IPS DF 4.7 (cell line): ENCODE results near the gene CACNG3.
"Not testable (repeated sequence)": the region's sequence is repeated elsewhere in the genome, so short reads cannot be mapped to it uniquely, and the experiment has no call there.

Experiments
- DNase-seq: peaks from one replicate; pipeline ENCODE4 v3.0.0-alpha.2; 2013; ENCODE audit warnings: low spot score; ENCODE audit errors: extremely low read depth

Gene CACNG3

GRCh38 chr16:24255456-24256371 lies at the start of gene CACNG3:
Gene CACNG3 (plus strand): TSS chr16:24256335. CDS start chr16:24256755, 420 bp downstream.
- peak; percentile 44 for DNase-seq

- DNase-seq: no peak
Measured at GRCh38 chr16:24206926-24207325, 49.2 kb upstream of the CACNG3 start.

- no peak for DNase-seq
Measured at GRCh38 chr16:24208710-24209109, 47.4 kb upstream of the CACNG3 start.

GRCh38 chr16:24214992-24215391 lies 41.1 kb upstream of the CACNG3 start:
- no peak for DNase-seq

GRCh38 chr16:24216961-24217360 lies 39.2 kb upstream of the CACNG3 start:
- DNase-seq: no peak

- no peak for DNase-seq
Measured at GRCh38 chr16:24217461-24217860, 38.7 kb upstream of the CACNG3 start.

GRCh38 chr16:24218299-24218698 lies 37.8 kb upstream of the CACNG3 start:
- no peak for DNase-seq

- DNase-seq: no peak
Measured at GRCh38 chr16:24221219-24221618, 34.9 kb upstream of the CACNG3 start.

- DNase-seq: no peak
Measured at GRCh38 chr16:24228514-24228913, 27.6 kb upstream of the CACNG3 start.

GRCh38 chr16:24232936-24233335 lies 23.2 kb upstream of the CACNG3 start:
- DNase-seq: no peak

GRCh38 chr16:24234737-24235136 lies 21.4 kb upstream of the CACNG3 start:
- DNase-seq: no peak

- DNase-seq: no peak
Measured at GRCh38 chr16:24235806-24236205, 20.3 kb upstream of the CACNG3 start.

- DNase-seq: not testable (repeated sequence)
Measured at GRCh38 chr16:24238846-24239245, 17.3 kb upstream of the CACNG3 start.

- DNase-seq: no peak
Measured at GRCh38 chr16:24246911-24247607, 9.1 kb upstream of the CACNG3 start.

- DNase-seq: peak; percentile 80
Measured at GRCh38 chr16:24253192-24253591, 2.9 kb upstream of the CACNG3 start.

GRCh38 chr16:24257958-24258357 lies 1.8 kb downstream of the CACNG3 start:
- DNase-seq: no peak

GRCh38 chr16:24258791-24259190 lies 2.7 kb downstream of the CACNG3 start:
- DNase-seq: no peak

- DNase-seq: no peak
Measured at GRCh38 chr16:24262816-24263215, 6.7 kb downstream of the CACNG3 start.

GRCh38 chr16:24270721-24271442 lies 14.7 kb downstream of the CACNG3 start:
- no peak for DNase-seq

GRCh38 chr16:24272379-24272778 lies 16.2 kb downstream of the CACNG3 start:
- DNase-seq: no peak

GRCh38 chr16:24273508-24274182 lies 17.5 kb downstream of the CACNG3 start:
- no peak for DNase-seq
